Gastroesophageal sphincter (tissue), 4 donors: ENCODE results near the gene KCNH1. TPM values are rescaled to one million over a fixed set of nuclear protein-coding genes. Genes with fewer than 3 reads are reported as not detected.

ENCODE experiments used
- ATAC-seq: fragments of 150-250 bp; one replicate; pipeline ENCODE4 v1.9.1; 2016; ENCODE audit warnings: mild to moderate bottlenecking, moderate library complexity
- H3K27ac ChIP-seq, 4 donors: fragments of 200-600 bp; sonication (generic) in 3 of 4; 1 replicate in 3 of 4; 2 replicates in 1 of 4; pipeline ENCODE4 v1.5.1; 2016 to 2019
- H3K27me3 ChIP-seq: fragments of 200-600 bp; sonication (generic); one replicate; pipeline ENCODE4 v1.5.1; 2019
- H3K36me3 ChIP-seq, 2 donors: fragments of 200-600 bp; sonication (generic); one replicate each; pipeline ENCODE4 v1.5.1; 2019; ENCODE audit warnings: control low read depth in 1 of 2
- H3K4me1 ChIP-seq, 3 donors: fragments of 200-600 bp; sonication (generic); 1 replicate in 2 of 3; 2 replicates in 1 of 3; pipeline ENCODE4 v1.5.1; 2016 to 2019; ENCODE audit warnings: control low read depth in 2 of 3
- H3K4me3 ChIP-seq, 2 donors: fragments of 200-600 bp; sonication (generic); one replicate each; pipeline ENCODE4 v1.5.1; 2019; ENCODE audit warnings: mild to moderate bottlenecking in 1 of 2, moderate library complexity in 1 of 2
- H3K9me3 ChIP-seq, 3 donors: fragments of 200-600 bp; sonication (generic); one replicate each; pipeline ENCODE4 v1.5.1; 2017 to 2019; ENCODE audit warnings: control low read depth in 2 of 3
- CTCF ChIP-seq, 4 experiments: fragments of 200-600 bp in 2 of 4; fragments of 450-650 bp in 2 of 4; sonication (generic) in 1 of 4; IDR thresholded peaks; one replicate each; pipeline ENCODE4 v1.5.1; 2017 to 2019; ENCODE audit warnings: antibody characterized with exemption in 4 of 4, mild to moderate bottlenecking in 2 of 4, moderate library complexity in 2 of 4
- EP300 ChIP-seq: sonication (generic); formaldehyde crosslinking; IDR thresholded peaks from one replicate; pipeline ENCODE4 v1.6.1; 2017; ENCODE audit warnings: antibody characterized with exemption, mild to moderate bottlenecking
- POLR2A ChIP-seq, 2 donors: fragments of 450-650 bp; IDR thresholded peaks; one replicate each; pipeline ENCODE4 v1.6.1; 2017; ENCODE audit warnings: antibody characterized with exemption in 2 of 2, mild to moderate bottlenecking in 2 of 2, moderate library complexity in 1 of 2
- POLR2AphosphoS5 ChIP-seq: sonication (generic); formaldehyde crosslinking; IDR thresholded peaks from one replicate; pipeline ENCODE4 v1.6.1; 2017; ENCODE audit warnings: antibody characterized with exemption
- WGBS, 2 donors: methylation state at CpG; one replicate each; pipeline ENCODE4 v1.1.5; 2018; ENCODE audit warnings: low coverage in 1 of 2; 5-methylcytosine and 5-hydroxymethylcytosine counted together
- total RNA-seq, 4 donors: library from RNA; depleted of rRNA; stranded (reverse); fragments of >200 nt; gene quantifications; one replicate each; pipeline ENCODE4 v1.1.0, GENCODE V29; 2016

The KCNH1 gene
- total RNA-seq, 4 donors from 2014 or later = 0.15 to 2.3 (median 1.2) TPM

- no peak for TF ChIP-seq POLR2AphosphoS5
- Histone ChIP-seq H3K27ac (no peak overlapping the region), H3K36me3 (no peaks in the 10 kb centered on the region), H3K4me3 (no peak overlapping the region), H3K4me1 (no peaks in the 10 kb centered on the region), H3K9me3 (no peaks in the 10 kb centered on the region), H3K27me3 (no peaks in the 10 kb centered on the region)
- ATAC-seq = no peak
- WGBS, 2 donors = 22 to 60% methylated on average over 1 to 2 of the region's 2 CpGs
These were observed 189.7 kb downstream of the KCNH1 start for GRCh38 chr1:210944252-210944651.

DNA sequence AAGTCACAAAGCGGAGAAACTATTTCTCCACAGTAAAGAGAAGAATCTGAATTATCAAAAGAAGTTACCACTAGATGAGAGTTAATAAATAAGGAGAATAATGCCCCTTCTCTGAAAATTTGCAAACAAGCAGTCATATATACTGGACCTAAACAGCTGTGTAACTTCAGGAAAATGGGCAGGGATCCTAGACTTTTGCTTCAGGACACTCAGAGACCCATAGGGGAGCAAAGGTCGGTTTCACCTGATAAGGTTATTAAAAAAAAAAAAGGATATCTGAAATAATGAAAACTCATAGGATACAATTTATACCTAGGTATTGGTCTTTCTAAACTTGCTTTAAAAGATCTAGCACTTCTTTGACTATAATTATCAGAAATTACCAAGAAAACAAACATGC, 191.4 kb downstream of the KCNH1 start:
- H3K4me3 ChIP-seq = no peak overlapping the region
- H3K36me3 ChIP-seq = no peaks in the 10 kb centered on the region
- no peaks in the 10 kb centered on the region for H3K9me3 ChIP-seq
- TF ChIP-seq EP300 (no peak), POLR2A (IDR thresholded peaks at IDR 0.05) (no peak), CTCF (IDR thresholded peaks at IDR 0.05) (no peak), POLR2AphosphoS5 (no peak)
- no peaks in the 10 kb centered on the region for H3K27me3 ChIP-seq
- WGBS, 2 donors = 56 to 67% methylated on average over 2 of the region's 2 CpGs
- no peaks in the 10 kb centered on the region for H3K4me1 ChIP-seq
- ATAC-seq = no peak
- no peak overlapping the region for H3K27ac ChIP-seq

GRCh38 chr1:210940081-210940617, 193.8 kb downstream of the KCNH1 start:
- no peaks in the 10 kb centered on the region for H3K4me1 ChIP-seq
- H3K36me3 ChIP-seq = no peaks in the 10 kb centered on the region
- no peaks in the 10 kb centered on the region for H3K9me3 ChIP-seq
- H3K27me3 ChIP-seq = peaks cover 3% of the 10 kb centered on the region
- 64 to 100% methylated on average over 1 of the region's 1 CpG for WGBS, 2 donors
- ATAC-seq = no peak
- no peak overlapping the region for H3K27ac ChIP-seq
- no peak overlapping the region for H3K4me3 ChIP-seq
- no peak for TF ChIP-seq CTCF (IDR thresholded peaks at IDR 0.05)
- no peak for TF ChIP-seq POLR2A (IDR thresholded peaks at IDR 0.05)
- TF ChIP-seq EP300 = no peak
- no peak for TF ChIP-seq POLR2AphosphoS5

- 48 to 68% methylated on average over 3 of the region's 3 CpGs for WGBS, 2 donors
These were observed 195.5 kb downstream of the KCNH1 start for GRCh38 chr1:210938416-210938925.

DNA sequence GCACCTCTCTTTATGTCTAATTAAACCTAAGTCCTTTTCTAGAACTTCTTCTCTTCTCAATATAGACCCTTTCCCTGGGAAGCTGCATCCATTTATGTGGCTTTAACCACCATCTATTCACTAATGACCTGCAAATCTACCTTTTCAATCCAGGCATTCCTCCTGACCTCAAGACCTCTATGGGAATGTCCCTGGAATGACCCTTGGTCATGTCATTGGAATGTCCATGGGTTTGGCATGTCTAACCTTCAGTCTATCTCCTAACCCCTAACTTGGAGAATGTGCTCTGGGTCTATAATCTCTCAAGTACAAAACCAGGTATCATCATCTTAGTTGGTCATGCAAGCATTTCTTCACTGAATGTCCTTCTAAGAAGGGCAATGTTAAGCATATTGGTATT, 196.1 kb downstream of the KCNH1 start:
- TF ChIP-seq POLR2A (IDR thresholded peaks at IDR 0.05) (no peak), EP300 (no peak), CTCF (IDR thresholded peaks at IDR 0.05) (no peak), POLR2AphosphoS5 (no peak)
- H3K9me3 ChIP-seq = peaks cover 0 to 1% (median 0%) of the 10 kb centered on the region in 3 donors
- H3K36me3 ChIP-seq = no peaks in the 10 kb centered on the region
- no peaks in the 10 kb centered on the region for H3K4me1 ChIP-seq
- H3K27me3 ChIP-seq = peaks cover 3% of the 10 kb centered on the region
- H3K27ac ChIP-seq = no peak overlapping the region
- no peak for ATAC-seq
- H3K4me3 ChIP-seq = no peak overlapping the region

More at GRCh38 chr1:210938416-210938925, 195.5 kb downstream of the KCNH1 start:
- no peaks in the 10 kb centered on the region for H3K4me1 ChIP-seq
- H3K9me3 ChIP-seq = no peaks in the 10 kb centered on the region
- no peak for ATAC-seq
- peaks cover 3% of the 10 kb centered on the region for H3K27me3 ChIP-seq
- H3K4me3 ChIP-seq = no peak overlapping the region
- no peaks in the 10 kb centered on the region for H3K36me3 ChIP-seq
- TF ChIP-seq EP300 (no peak), POLR2A (IDR thresholded peaks at IDR 0.05) (no peak), CTCF (IDR thresholded peaks at IDR 0.05) (no peak), POLR2AphosphoS5 (no peak)
- no peak overlapping the region for H3K27ac ChIP-seq
